Tibial nerve (tissue), 3 donors: ENCODE data around the gene KIF12.

Experiments
- CTCF ChIP-seq, 5 experiments: fragments of 200-600 bp in 3 of 5; fragments of 450-650 bp in 2 of 5; sonication (generic) in 3 of 5; IDR thresholded peaks; one replicate each; pipeline ENCODE4 v1.5.1; 2016 to 2019; ENCODE audit warnings: antibody characterized with exemption in 5 of 5, mild to moderate bottlenecking in 3 of 5, moderate library complexity in 2 of 5
- POLR2A ChIP-seq, 2 donors: fragments of 450-650 bp; IDR thresholded peaks; one replicate each; pipeline ENCODE4 v1.6.1; 2017; ENCODE audit warnings: antibody characterized with exemption in 2 of 2, mild to moderate bottlenecking in 2 of 2, moderate library complexity in 2 of 2

GRCh38 chr9:114080195-114080772, 18.8 kb downstream of the KIF12 start:
- TF ChIP-seq CTCF (IDR thresholded peaks at IDR 0.05) (no peak), POLR2A (IDR thresholded peaks at IDR 0.05) (no peak)
